Activated CD4-positive, alpha-beta T cell treated with anti-CD3 and anti-CD28 coated beads, Interleukin-2, amount 10 ng/mL, durations not matched to agents 7 days and 5 days (primary cell): ENCODE measurements around the gene SLC1A1. TPM values are rescaled to one million over a fixed set of nuclear protein-coding genes. Genes with fewer than 3 reads are reported as not detected.

Experiments used
- CTCF ChIA-PET: fragments of 350-600 bp; sonication (Branson Sonifier 250); formaldehyde crosslinking; loops from one replicate; lab custom pipeline; 2021; ENCODE audit warnings: antibody characterized with exemption; lab: Charles Lee
- POLR2A ChIA-PET: fragments of 350-600 bp; sonication (Branson Sonifier 250); formaldehyde crosslinking; loops from one replicate; lab custom pipeline; 2021; ENCODE audit warnings: antibody characterized with exemption; lab: Charles Lee
- DNase-seq: peaks from one replicate; pipeline ENCODE4 v3.0.0-alpha.2; 2020
- H3K27ac Mint-ChIP-seq: one replicate; pipeline ENCODE4 v1.8.0; 2021; ENCODE audit warnings: mild to moderate bottlenecking, moderate library complexity, mixed read lengths
- H3K27me3 Mint-ChIP-seq: one replicate; pipeline ENCODE4 v1.8.0; 2021; ENCODE audit warnings: mixed read lengths
- H3K36me3 Mint-ChIP-seq: one replicate; pipeline ENCODE4 v1.8.0; 2021; ENCODE audit warnings: low read depth, mixed read lengths
- H3K4me1 Mint-ChIP-seq: one replicate; pipeline ENCODE4 v1.8.0; 2021; ENCODE audit warnings: mixed read lengths
- H3K4me3 Mint-ChIP-seq: one replicate; pipeline ENCODE4 v1.8.0; 2021; ENCODE audit warnings: mild to moderate bottlenecking, moderate library complexity, mixed read lengths
- H3K9me3 Mint-ChIP-seq: one replicate; pipeline ENCODE4 v1.8.0; 2021; ENCODE audit warnings: mixed read lengths
- total RNA-seq, 2 experiments: library from RNA; stranded (reverse); gene quantifications; one replicate each; pipeline ENCODE4 v1.2.3, GENCODE V29; 2021

The SLC1A1 gene
- total RNA-seq, 2 experiments from 2014 or later, result 0.10 TPM; not detected in 1

DNA sequence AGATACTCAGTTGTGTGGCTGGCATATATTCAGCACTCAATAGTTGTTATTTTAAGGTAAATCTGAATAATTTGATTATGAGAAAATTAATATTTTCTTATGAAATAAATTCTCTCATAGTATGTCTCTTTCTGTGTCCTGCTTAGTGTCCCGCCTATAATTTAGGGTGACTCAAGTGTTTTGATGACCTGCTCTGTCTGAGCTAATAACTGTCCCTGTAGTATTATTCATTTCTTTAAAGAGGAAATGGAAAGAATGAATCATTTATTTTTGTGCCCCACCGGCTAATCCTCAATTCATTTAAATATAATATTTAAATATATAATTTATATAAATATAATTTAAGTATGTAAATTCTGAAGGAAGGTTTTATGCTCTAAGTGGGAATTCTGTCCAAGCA, 4.1 kb downstream of the SLC1A1 start:
- H3K27me3 Mint-ChIP-seq, result peaks cover 55% of the 10 kb centered on the region
- no peaks in the 10 kb centered on the region for H3K9me3 Mint-ChIP-seq
- DNase-seq, result no peak
- ChIA-PET POLR2A (no interaction called here), CTCF (no interaction called here)
- H3K27ac Mint-ChIP-seq, result no peak overlapping the region
- H3K36me3 Mint-ChIP-seq, result peaks cover 2% of the 10 kb centered on the region
- H3K4me3 Mint-ChIP-seq, result no peak overlapping the region
- H3K4me1 Mint-ChIP-seq, result peaks cover 15% of the 10 kb centered on the region

DNA sequence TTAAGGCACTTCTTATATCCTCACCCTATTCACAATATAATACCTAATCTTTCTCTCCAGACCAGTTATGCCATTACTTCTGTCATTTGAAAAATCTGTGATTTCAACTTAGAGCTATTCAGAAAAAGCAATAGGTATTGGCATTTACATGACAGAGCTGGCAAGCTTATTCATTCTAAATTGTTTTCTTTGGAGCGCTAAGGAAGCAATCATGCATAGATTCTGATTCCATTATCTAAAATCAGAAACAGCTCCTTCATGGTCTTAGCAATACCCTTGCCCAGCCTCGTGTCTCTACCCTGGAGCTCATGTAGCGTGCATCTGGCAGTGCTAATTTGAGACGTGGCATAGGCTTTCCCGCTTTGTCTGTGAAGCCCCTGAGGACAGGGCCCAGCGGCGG, 4.5 kb downstream of the SLC1A1 start:
- CTCF ChIA-PET, result no interaction called here
- DNase-seq, result no peak
- H3K9me3 Mint-ChIP-seq, result no peaks in the 10 kb centered on the region
- H3K27me3 Mint-ChIP-seq, result peaks cover 50% of the 10 kb centered on the region
- H3K4me3 Mint-ChIP-seq, result no peak overlapping the region
- POLR2A ChIA-PET, result no interaction called here
- peaks cover 2% of the 10 kb centered on the region for H3K36me3 Mint-ChIP-seq
- no peak overlapping the region for H3K27ac Mint-ChIP-seq
- peaks cover 12% of the 10 kb centered on the region for H3K4me1 Mint-ChIP-seq

DNA sequence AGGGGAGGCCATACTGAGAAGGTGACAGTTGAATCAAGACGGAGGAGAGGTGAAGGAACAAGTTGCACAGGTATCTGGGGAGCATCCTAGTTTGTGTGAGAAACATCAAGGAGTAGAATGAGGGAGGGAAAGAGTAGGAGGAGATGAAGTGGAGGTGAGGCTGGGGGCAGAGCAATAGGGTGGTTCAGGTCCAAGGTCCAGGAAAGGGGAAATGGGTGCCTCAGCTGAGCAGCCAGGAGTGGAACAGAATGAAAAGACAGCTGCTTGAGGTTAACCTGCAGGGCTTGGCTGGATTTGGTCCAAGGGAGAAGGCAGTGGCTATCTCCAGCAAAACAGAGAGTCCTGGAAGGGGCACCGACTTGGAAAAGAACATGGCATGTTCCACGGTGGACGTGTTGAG, 5.3 kb downstream of the SLC1A1 start:
- Mint-ChIP-seq H3K27ac (no peak overlapping the region), H3K36me3 (peaks cover 2% of the 10 kb centered on the region), H3K4me1 (peaks cover 10% of the 10 kb centered on the region), H3K4me3 (no peak overlapping the region), H3K9me3 (no peaks in the 10 kb centered on the region), H3K27me3 (peaks cover 46% of the 10 kb centered on the region)
- POLR2A ChIA-PET, result no interaction called here
- CTCF ChIA-PET, result no interaction called here
- DNase-seq, result no peak

DNA sequence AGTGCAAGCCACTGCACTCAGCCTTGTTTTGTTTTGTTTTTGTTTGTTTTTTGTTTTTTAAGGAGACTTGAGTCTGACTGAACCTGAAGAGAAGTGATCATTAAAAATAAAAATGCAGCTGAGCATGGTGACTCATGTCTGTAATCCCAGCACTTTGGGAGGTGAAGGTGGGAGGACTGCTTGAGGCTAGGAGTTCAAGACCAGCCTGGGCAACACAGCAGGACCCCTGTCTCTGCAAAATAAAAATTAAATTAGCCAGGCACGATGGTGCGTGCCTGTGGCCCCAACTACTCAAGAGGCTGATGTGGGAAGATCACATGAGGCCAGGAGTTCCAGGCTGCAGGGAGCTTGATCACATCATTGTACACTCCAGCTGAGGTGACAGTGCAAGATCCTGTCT, 6.2 kb downstream of the SLC1A1 start:
- H3K27ac Mint-ChIP-seq, result no peak overlapping the region
- H3K9me3 Mint-ChIP-seq, result no peaks in the 10 kb centered on the region
- no peak overlapping the region for H3K4me3 Mint-ChIP-seq
- no peaks in the 10 kb centered on the region for H3K36me3 Mint-ChIP-seq
- DNase-seq, result no peak
- ChIA-PET CTCF (no interaction called here), POLR2A (no interaction called here)
- peaks cover 3% of the 10 kb centered on the region for H3K4me1 Mint-ChIP-seq
- H3K27me3 Mint-ChIP-seq, result peaks cover 38% of the 10 kb centered on the region

DNA sequence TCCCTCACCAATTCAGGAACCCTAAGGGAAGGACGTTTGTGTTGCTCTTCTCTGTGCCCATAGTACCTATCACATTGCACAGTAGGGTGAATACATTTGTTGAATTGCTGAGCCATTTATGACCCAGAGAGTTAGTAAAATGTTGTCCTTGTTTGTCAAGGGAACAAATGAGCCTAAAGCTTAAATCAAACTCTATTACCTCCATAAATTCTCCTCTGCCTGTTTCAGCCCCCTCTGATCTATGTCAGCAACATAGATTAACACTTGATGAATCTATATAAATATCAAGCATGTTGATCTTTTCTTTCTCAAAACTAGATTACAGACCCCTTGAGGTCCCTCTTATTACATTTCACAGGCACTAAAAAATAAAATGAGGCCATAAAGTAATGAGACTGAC, 7.1 kb downstream of the SLC1A1 start:
- no peaks in the 10 kb centered on the region for H3K9me3 Mint-ChIP-seq
- CTCF ChIA-PET, result no interaction called here
- no peaks in the 10 kb centered on the region for H3K4me1 Mint-ChIP-seq
- DNase-seq, result no peak
- H3K4me3 Mint-ChIP-seq, result no peak overlapping the region
- POLR2A ChIA-PET, result no interaction called here
- no peak overlapping the region for H3K27ac Mint-ChIP-seq
- peaks cover 29% of the 10 kb centered on the region for H3K27me3 Mint-ChIP-seq
- no peaks in the 10 kb centered on the region for H3K36me3 Mint-ChIP-seq

DNA sequence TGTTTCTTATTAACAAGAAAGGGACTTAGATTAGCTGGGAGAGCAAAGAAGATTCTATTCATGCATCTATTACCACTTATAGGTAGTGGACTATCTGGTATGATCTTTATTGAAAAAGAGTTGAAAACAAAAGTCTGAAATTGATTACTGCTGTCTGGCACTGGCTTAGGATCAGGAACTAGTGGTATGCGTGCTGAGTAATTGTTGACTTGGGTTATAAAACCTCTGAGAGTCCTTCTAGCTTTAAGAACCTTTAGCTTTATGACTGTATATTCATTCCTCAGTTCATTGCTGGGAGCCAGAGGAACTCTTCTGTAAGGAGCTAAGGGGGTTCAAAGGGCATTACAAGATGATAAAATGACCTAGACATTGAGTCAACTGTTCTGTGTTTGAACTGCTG, 7.6 kb downstream of the SLC1A1 start:
- Mint-ChIP-seq H3K4me1 (no peaks in the 10 kb centered on the region), H3K27ac (no peak overlapping the region), H3K4me3 (no peak overlapping the region), H3K9me3 (no peaks in the 10 kb centered on the region), H3K36me3 (no peaks in the 10 kb centered on the region), H3K27me3 (peaks cover 25% of the 10 kb centered on the region)
- CTCF ChIA-PET, result no interaction called here
- POLR2A ChIA-PET, result no interaction called here
- no peak for DNase-seq

DNA sequence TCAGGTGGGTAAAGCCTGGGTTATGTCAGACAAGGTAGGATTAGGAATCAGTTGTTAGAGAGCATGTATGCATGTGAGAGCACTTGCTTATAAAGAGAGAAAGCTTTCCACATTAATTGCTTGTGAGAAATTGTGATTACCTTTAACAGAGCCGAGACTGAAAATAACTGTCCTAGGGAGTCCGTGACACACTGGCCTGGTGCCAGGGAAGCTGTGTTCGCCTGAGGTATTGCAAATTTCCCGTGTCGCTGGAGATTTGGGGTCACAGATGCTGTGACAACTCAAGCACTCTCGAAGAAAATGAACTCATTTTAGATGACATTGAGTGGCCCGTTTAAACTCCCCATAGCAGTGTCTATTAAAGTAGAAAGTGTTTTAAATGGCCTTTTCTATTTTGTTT, 9.6 kb downstream of the SLC1A1 start:
- ChIA-PET CTCF (no interaction called here), POLR2A (no interaction called here)
- Mint-ChIP-seq H3K4me1 (no peaks in the 10 kb centered on the region), H3K36me3 (no peaks in the 10 kb centered on the region), H3K27me3 (peaks cover 15% of the 10 kb centered on the region), H3K9me3 (no peaks in the 10 kb centered on the region), H3K4me3 (no peak overlapping the region), H3K27ac (no peak overlapping the region)
- DNase-seq, result no peak

DNA sequence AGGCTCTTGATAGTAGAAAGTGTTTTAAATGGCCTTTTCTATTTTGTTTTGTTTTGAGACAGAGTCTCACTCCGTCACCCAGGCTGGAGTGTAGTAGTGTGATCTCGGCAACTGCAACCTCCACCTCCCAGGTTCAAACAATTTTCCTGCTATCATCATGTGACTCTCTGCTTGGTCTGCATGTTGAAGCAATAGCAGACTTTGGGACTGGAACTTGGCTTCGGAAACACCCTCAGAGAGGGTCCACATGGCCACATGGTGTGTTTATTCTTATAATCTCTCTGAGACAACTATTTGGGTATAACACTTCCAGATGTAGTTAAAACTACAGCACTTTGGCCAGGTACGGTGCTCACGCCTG, 10.9 kb downstream of the SLC1A1 start:
- Mint-ChIP-seq H3K27me3 (peaks cover 5% of the 10 kb centered on the region), H3K27ac (no peak overlapping the region), H3K4me3 (no peak overlapping the region), H3K4me1 (no peaks in the 10 kb centered on the region), H3K36me3 (no peaks in the 10 kb centered on the region), H3K9me3 (no peaks in the 10 kb centered on the region)
- CTCF ChIA-PET, result no interaction called here
- no peak for DNase-seq
- POLR2A ChIA-PET, result no interaction called here

DNA sequence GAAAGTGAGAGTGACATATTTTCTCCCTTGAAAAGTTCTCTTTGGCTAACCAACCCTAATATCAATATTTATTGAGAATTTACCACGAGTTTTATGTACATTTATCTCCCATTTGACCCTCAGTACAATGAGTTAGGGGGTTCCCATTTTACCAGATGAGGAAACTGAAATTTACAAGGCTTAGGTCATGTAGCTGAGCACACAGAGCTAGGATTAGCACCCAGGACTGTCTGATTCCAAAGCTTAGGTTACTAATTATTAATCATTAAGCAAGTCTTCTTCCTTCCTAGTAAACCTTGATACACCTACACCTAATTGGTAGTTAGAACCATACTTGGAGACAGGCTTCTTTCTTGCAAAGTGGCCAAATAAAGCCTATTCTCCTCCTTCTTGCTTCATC, 12.2 kb downstream of the SLC1A1 start:
- ChIA-PET POLR2A (no interaction called here), CTCF (no interaction called here)
- Mint-ChIP-seq H3K4me3 (no peak overlapping the region), H3K9me3 (no peaks in the 10 kb centered on the region), H3K4me1 (no peaks in the 10 kb centered on the region), H3K36me3 (no peaks in the 10 kb centered on the region), H3K27ac (no peak overlapping the region), H3K27me3 (no peaks in the 10 kb centered on the region)
- no peak for DNase-seq

DNA sequence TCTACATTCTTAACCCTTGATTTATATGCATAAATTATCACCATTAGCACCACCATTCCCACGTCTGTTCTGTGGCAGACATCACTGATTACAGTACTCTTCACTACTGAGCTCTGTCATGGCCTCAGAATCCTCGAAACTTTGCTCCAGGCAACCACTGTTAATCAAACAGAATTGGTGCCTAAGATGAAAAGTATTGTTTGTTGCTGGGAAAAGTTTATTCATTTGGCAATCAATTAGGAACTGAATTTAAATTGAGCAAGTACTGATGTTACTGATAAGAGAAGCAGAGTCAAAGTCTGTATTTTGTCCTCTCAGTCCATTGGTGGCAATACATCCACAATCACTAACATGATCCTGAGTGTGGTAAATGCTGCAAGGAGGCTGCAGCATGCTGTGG, 12.8 kb downstream of the SLC1A1 start:
- DNase-seq, result no peak
- CTCF ChIA-PET, result no interaction called here
- POLR2A ChIA-PET, result no interaction called here
- no peaks in the 10 kb centered on the region for H3K9me3 Mint-ChIP-seq
- no peaks in the 10 kb centered on the region for H3K27me3 Mint-ChIP-seq
- no peaks in the 10 kb centered on the region for H3K4me1 Mint-ChIP-seq
- no peak overlapping the region for H3K27ac Mint-ChIP-seq
- H3K36me3 Mint-ChIP-seq, result no peaks in the 10 kb centered on the region
- no peak overlapping the region for H3K4me3 Mint-ChIP-seq

DNA sequence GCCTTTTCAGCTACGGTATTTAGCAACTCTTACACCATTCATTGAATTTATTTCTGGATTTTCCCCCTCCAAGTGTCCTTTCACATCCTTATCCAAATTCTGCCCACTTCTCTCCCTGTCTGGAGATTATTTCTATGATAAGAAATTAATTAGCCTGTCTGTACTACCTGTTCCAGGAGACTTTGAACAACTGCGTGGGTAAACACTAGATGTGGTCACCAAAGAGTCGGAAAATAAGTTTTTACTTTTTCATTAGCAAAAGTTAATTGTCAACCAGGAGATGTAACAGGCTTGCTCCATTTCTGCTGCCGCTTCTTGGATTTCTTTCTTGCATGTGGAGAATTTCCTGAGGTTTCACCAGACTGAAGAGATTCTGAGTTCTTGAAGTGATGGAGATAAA, 14.0 kb downstream of the SLC1A1 start:
- ChIA-PET CTCF (no interaction called here), POLR2A (no interaction called here)
- no peak for DNase-seq
- no peaks in the 10 kb centered on the region for H3K9me3 Mint-ChIP-seq
- H3K4me3 Mint-ChIP-seq, result no peak overlapping the region
- H3K4me1 Mint-ChIP-seq, result no peaks in the 10 kb centered on the region
- H3K36me3 Mint-ChIP-seq, result no peaks in the 10 kb centered on the region
- H3K27me3 Mint-ChIP-seq, result no peaks in the 10 kb centered on the region
- no peak overlapping the region for H3K27ac Mint-ChIP-seq

DNA sequence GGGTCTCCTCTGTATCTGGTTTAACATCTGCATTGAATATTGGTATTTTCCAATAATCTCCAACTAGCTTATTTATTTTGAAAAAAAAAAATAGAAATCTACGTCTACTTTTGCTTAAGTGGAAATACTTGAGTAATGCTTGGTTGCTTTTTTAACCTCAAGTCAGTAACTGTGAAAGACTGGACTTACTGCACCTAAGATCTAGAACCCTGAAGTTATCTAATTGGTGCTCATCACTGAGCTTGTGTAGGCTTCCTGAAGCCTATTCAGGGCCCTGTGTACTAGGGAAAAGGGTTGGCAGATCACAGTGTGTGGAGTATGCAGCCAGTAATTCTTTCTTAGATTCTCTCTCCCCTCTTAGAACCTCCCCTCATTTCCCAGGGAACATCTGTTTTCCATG, 16.2 kb downstream of the SLC1A1 start:
- ChIA-PET POLR2A (no interaction called here), CTCF (no interaction called here)
- Mint-ChIP-seq H3K36me3 (no peaks in the 10 kb centered on the region), H3K4me1 (no peaks in the 10 kb centered on the region), H3K27ac (no peak overlapping the region), H3K4me3 (no peak overlapping the region), H3K27me3 (no peaks in the 10 kb centered on the region), H3K9me3 (peaks cover 2% of the 10 kb centered on the region)
- DNase-seq, result no peak

DNA sequence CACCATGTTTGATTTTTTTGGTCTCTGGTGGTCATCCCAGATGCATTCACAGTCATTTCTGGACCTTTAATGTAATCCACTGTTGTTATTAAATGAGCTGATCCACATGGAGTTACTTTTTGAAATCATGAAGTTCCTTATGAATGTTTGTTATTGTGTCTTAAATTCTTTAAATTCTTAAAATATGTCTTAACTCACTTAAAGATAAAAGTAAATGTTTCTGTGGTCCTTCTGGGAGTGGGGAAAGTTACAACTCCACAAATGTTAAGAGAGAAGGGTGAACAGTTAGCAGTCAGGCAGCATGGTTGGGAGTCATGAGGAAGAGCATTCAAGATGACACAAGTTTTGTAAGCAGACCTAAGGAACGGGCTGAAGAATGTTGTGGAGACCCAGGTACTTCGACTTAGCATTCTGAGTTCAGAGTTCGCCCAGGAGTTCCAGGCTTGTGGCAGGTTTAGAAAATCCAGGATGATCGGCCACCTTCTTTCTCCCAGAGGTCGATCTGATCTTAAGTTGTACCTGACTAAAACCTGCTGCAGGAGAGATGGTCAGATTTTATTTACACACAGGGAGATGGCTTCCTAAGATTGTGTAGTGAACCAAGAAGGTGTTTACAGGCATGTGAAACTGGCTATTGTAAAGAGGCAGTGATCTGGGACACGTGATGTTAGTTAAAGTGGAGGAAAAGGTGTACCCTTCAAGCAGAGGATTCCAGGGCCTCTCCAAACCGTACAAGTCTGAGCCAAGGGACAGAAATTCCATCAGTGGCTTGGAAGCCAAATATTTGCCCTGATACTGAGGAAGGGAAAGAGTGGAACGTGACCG, 17.2 kb downstream of the SLC1A1 start:
- Mint-ChIP-seq H3K27ac (no peak overlapping the region), H3K4me3 (no peak overlapping the region), H3K36me3 (no peaks in the 10 kb centered on the region), H3K4me1 (no peaks in the 10 kb centered on the region), H3K27me3 (no peaks in the 10 kb centered on the region), H3K9me3 (peaks cover 2% of the 10 kb centered on the region)
- CTCF ChIA-PET, result interaction anchor here (0.6 kb wide), 1 partner anchor 9 kb away, joined by 3 read pairs; no protein-coding TSS in a partner anchor
- no peak for DNase-seq
- POLR2A ChIA-PET, result interaction anchor here (0.7 kb wide), 1 partner anchor 12 kb away, joined by 6 read pairs; no protein-coding TSS in a partner anchor
